Gastrocnemius medialis (tissue), 4 donors: ENCODE measurements around the gene UPK3B. TPM values are rescaled to one million over a fixed set of nuclear protein-coding genes. Genes with fewer than 3 reads are reported as not detected.
"Not testable (repeated sequence)": the region's sequence is repeated elsewhere in the genome, so short reads cannot be mapped to it uniquely, and the experiment has no call there.

Experiments
- ATAC-seq, 2 donors: fragments of 150-250 bp; one replicate each; pipeline ENCODE4 v1.9.1; 2016
- DNase-seq, 2 donors: peaks; one replicate each; pipeline ENCODE4 v3.0.0-alpha.2; 2019
- H3K27ac ChIP-seq, 4 donors: fragments of 200-600 bp; sonication (generic); 1 replicate in 1 of 4; 2 replicates in 3 of 4; pipeline ENCODE4 v1.5.1; 2016 to 2018; ENCODE audit warnings: mild to moderate bottlenecking in 2 of 4, moderate library complexity in 1 of 4
- H3K27me3 ChIP-seq, 3 donors: fragments of 200-600 bp; sonication (generic) in 2 of 3; 1 replicate in 1 of 3; 2 replicates in 2 of 3; pipeline versions ENCODE4 v1.5.1 to v1.6.0; 2016 to 2019; ENCODE audit warnings: mild to moderate bottlenecking in 1 of 3, moderate library complexity in 1 of 3
- H3K36me3 ChIP-seq, 2 donors: fragments of 200-600 bp; sonication (generic) in 1 of 2; one replicate each; pipeline ENCODE4 v1.5.1; 2017 to 2018
- H3K4me1 ChIP-seq, 2 donors: fragments of 200-600 bp; sonication (generic) in 1 of 2; one replicate each; pipeline ENCODE4 v1.5.1; 2016 to 2017; ENCODE audit warnings: mild to moderate bottlenecking in 2 of 2
- H3K4me3 ChIP-seq, 4 donors: fragments of 200-600 bp; sonication (generic) in 3 of 4; 1 replicate in 1 of 4; 2 replicates in 3 of 4; pipeline ENCODE4 v1.5.1; 2016 to 2019; ENCODE audit warnings: mild to moderate bottlenecking in 2 of 4
- H3K9me3 ChIP-seq, 3 donors: fragments of 200-600 bp; sonication (generic) in 2 of 3; 1 replicate in 1 of 3; 2 replicates in 2 of 3; pipeline ENCODE4 v1.5.1; 2016 to 2019
- CTCF ChIP-seq, 5 experiments: fragments of 450-650 bp in 3 of 5; fragments of 200-600 bp in 2 of 5; sonication (generic) in 2 of 5; IDR thresholded peaks in 4 of 5; conservative IDR thresholded peaks in 1 of 5; 1 replicate in 4 of 5; 2 replicates in 1 of 5; pipeline ENCODE4 v1.5.1; 2016 to 2019; ENCODE audit warnings: antibody characterized with exemption in 5 of 5, mild to moderate bottlenecking in 3 of 5, moderate library complexity in 3 of 5
- POLR2A ChIP-seq, 2 donors: fragments of 450-650 bp; IDR thresholded peaks; one replicate each; pipeline ENCODE4 v1.6.1; 2017; ENCODE audit warnings: antibody characterized with exemption in 2 of 2, mild to moderate bottlenecking in 2 of 2, moderate library complexity in 2 of 2
- in situ Hi-C, 4 donors: fragments of 200-750 bp; cut with MboI; loops; one replicate each; pipeline versions ENCODE4 v1.15.0 to v1.8.0; 2017; ENCODE audit warnings: low sequenced_read_pairs in 4 of 4
- intact Hi-C: fragments of 100-400 bp; cut with DNase I; formaldehyde crosslinking; loops from one replicate; pipeline ENCODE4 v1.15.1; 2023; ENCODE audit warnings: low total_unique reads
- total RNA-seq, 4 donors: library from RNA; depleted of rRNA; stranded (reverse); fragments of >200 nt; gene quantifications; one replicate each; pipeline versions ENCODE4 v1.1.0 to v1.2.3, GENCODE V29; 2016

UPK3B gene
- under 1 TPM in 3 of 4 donors, not detected in 1; 0.22 to 0.92 (median 0.27) TPM for total RNA-seq

GRCh38 chr7:76509931-76510877 lies at the start of gene UPK3B:
Gene UPK3B (plus strand): TSS chr7:76510552. CDS start chr7:76510653, 101 bp downstream.
- DNase-seq (no peak), ATAC-seq (no peak)
- Histone ChIP-seq H3K4me1 (no peaks in the 10 kb centered on the region), H3K27me3 (no peaks in the 10 kb centered on the region), H3K4me3 (no peak within 1 kb of the TSS), H3K27ac (no peak within 1 kb of the TSS), H3K36me3 (peaks cover 0 to 6% of the 10 kb centered on the region in 2 donors), H3K9me3 (no peaks in the 10 kb centered on the region)
- intact Hi-C loops (no loop called here), in situ Hi-C loops (no loop called here)
- TF ChIP-seq POLR2A (IDR thresholded peaks at IDR 0.05): no peak
- TF ChIP-seq CTCF (IDR thresholded peaks at IDR 0.05 in 4 of 5, conservative IDR thresholded peaks at IDR 0.05 in 1 of 5): no peak

- ATAC-seq, H3K36me3 ChIP-seq, DNase-seq, in situ Hi-C loops, H3K27ac ChIP-seq, H3K27me3 ChIP-seq, H3K4me3 ChIP-seq, H3K4me1 ChIP-seq, H3K9me3 ChIP-seq, intact Hi-C loops: not testable (repeated sequence)
Measured at GRCh38 chr7:76460767-76461166, 49.6 kb upstream of the UPK3B start.

DNA sequence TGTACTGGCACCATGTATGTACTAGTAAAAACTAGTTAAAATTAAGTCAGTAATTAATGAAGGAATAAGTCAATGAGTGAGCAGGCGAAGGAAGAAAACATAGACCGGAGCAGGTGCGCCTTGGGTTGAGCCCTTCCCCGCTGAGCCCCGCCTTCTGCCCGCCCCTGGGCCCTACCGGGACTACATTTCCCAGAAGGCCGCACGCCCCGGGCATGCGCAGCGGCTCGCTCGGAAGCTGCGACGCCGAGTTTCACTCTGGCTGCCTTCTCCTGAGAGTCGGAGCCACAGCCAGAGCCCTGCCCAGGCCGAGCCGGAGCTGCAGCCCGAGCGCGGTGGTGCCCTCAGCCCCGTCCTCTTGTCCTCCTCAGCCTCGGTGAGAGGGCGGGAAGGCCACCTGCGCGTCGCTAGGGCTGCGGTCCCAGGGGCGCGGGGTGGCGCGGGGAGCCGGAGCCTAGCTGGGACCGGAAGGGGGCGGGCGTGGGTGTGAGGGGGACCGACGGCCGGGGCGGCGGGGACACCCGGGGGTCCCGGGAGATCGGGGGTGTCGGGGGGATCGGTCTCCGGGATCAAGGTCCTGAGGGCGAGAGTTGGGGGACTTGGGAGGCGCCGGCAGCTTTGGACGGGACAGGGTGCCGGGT lies 48.8 kb upstream of the UPK3B start, which contains the start of gene DTX2:
Gene DTX2, plus strand, starts transcription at position 246 of the 638 bp plus-strand sequence. CDS start 18,801 bp downstream, outside the sequence.
- H3K9me3 ChIP-seq, H3K27me3 ChIP-seq, in situ Hi-C loops, H3K4me1 ChIP-seq, DNase-seq, H3K36me3 ChIP-seq, intact Hi-C loops: not testable (repeated sequence)
- Histone ChIP-seq H3K27ac (peak within 1 kb of the TSS; percentile 72 to 84 (median 76)), H3K4me3 (peak within 1 kb of the TSS; percentile 56 to 74 (median 64))
- peak in 1 of 5 experiments; percentile 21 for TF ChIP-seq CTCF (IDR thresholded peaks at IDR 0.05 in 4 of 5, conservative IDR thresholded peaks at IDR 0.05 in 1 of 5)
- peak; percentile 96 to 97 for ATAC-seq

DNA sequence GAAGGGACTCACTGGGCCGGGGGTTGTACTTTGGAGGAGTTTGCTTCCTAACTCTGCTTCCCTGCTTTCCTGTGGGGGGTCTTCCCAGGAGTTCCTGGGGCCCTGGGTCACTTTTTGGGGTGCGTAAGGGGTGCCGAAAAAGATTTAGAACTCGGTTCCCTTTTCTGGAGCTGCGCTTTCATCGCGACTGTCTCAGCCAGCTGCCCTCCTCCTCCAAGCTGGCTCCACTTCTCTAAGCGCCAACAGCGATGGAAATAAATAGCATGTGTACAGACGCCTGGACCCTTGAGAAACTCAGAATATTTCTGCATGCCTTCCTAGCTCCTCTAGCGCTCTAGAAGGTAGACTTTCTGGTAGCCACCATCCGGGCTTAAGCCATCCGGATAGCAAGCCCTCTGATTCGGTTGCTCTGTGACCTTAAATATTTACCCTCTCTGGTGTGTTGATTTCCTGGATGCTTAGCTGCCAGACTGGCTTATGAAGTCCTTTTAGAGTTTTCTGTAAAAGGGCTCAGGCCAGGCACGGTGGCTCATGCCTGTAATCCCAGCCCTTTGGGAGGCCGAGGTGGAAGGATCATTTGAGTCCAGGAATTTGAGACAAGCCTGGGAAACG lies 48.0 kb upstream of the UPK3B start:
- H3K9me3 ChIP-seq, H3K36me3 ChIP-seq, DNase-seq, intact Hi-C loops, in situ Hi-C loops, H3K27me3 ChIP-seq, H3K27ac ChIP-seq, H3K4me3 ChIP-seq: not testable (repeated sequence)
- ATAC-seq: peak in 1 of 2 donors; percentile 15
- peaks cover 11% of the 10 kb centered on the region in 2 donors for H3K4me1 ChIP-seq

GRCh38 chr7:76464959-76465358 lies 45.4 kb upstream of the UPK3B start:
- ATAC-seq, intact Hi-C loops, H3K27ac ChIP-seq: not testable (repeated sequence)

DNA sequence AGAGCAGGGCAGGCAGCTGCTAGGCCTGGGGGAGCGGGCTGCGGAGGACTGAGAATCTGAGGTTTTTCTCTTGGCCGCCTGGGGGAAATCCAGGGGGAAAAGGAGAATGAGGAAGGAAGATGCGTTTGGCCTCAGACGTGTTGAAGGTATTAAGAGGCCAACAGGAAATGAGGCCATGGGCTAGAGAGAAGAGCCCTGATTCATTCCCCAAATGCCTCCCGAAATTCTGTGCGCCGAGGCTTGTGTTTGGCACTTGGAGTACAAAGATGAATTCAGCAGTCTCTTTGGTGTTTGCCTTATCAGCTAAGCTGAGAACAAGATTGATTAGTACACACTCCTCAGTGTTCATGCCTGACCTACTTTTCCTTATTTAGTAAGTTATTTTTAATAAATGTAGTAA lies 44.4 kb upstream of the UPK3B start:
- H3K9me3 ChIP-seq, H3K36me3 ChIP-seq, intact Hi-C loops, DNase-seq, H3K4me3 ChIP-seq, H3K27me3 ChIP-seq, ATAC-seq, in situ Hi-C loops: not testable (repeated sequence)
- peaks cover 11% of the 10 kb centered on the region in 2 donors for H3K4me1 ChIP-seq
- H3K27ac ChIP-seq: peak overlapping the region in 3 of 4 donors; percentile 37 to 72 (median 51)

More at GRCh38 chr7:76464959-76465358, 45.4 kb upstream of the UPK3B start:
- DNase-seq, H3K36me3 ChIP-seq, H3K9me3 ChIP-seq, in situ Hi-C loops, H3K27me3 ChIP-seq, H3K4me3 ChIP-seq: not testable (repeated sequence)
- peaks cover 11% of the 10 kb centered on the region in 2 donors for H3K4me1 ChIP-seq

GRCh38 chr7:76467743-76468404 lies 42.5 kb upstream of the UPK3B start:
- intact Hi-C loops: not testable (repeated sequence)

DNA sequence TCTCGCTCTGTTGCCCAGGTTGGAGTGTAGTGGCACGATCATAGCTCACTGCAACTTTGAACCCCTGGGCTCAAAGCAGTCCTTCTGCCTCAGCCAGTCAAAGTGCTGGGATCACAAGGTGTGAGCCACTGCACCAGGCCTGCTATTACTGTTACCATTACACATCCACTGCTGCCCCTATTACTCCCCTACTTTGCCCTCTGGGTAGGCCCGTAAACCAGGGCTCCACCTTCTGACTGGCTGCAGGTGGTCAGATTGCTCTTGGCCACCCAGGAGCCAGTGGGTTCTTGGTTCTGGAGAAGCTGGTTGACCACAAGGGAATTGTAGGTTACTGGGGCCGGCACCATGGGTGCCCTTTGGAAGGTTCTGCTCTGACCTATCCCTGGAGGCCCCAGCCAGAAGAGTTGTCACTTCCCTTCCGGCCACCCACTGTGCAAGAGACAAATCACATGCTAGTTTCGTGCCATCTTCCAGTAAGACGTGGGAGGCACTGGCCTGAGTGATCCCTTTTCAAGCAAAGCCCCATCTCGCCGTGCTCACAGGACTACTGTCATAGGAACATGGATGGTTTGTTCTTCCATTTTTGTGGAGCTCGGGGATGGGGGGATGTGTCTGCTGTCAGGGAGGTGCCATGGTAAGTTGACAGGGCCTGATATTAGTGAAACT lies 38.7 kb upstream of the UPK3B start:
- in situ Hi-C loops, H3K27me3 ChIP-seq, ATAC-seq, DNase-seq, H3K27ac ChIP-seq, H3K36me3 ChIP-seq, H3K4me3 ChIP-seq, H3K9me3 ChIP-seq, H3K4me1 ChIP-seq, intact Hi-C loops: not testable (repeated sequence)

More at GRCh38 chr7:76467743-76468404, 42.5 kb upstream of the UPK3B start:
- H3K27ac ChIP-seq, H3K27me3 ChIP-seq, H3K4me3 ChIP-seq, H3K9me3 ChIP-seq, H3K36me3 ChIP-seq, DNase-seq, in situ Hi-C loops: not testable (repeated sequence)
- ATAC-seq: peak in 1 of 2 donors; percentile 27
- H3K4me1 ChIP-seq: peaks cover 11% of the 10 kb centered on the region in 2 donors
